ENCODE measurements around the gene IFT22. TPM values are rescaled to one million over a fixed set of nuclear protein-coding genes. Genes with fewer than 3 reads are reported as not detected.

IFT22 gene
- total RNA-seq, 2 experiments from 2014 or later = 2.7 to 3.3 TPM

- Mint-ChIP-seq H3K4me3 (no peak overlapping the region), H3K36me3 (ENCODE audit: low read depth) (no peaks in the 10 kb centered on the region), H3K27me3 (peaks cover 3% of the 10 kb centered on the region), H3K9me3 (no peaks in the 10 kb centered on the region), H3K27ac (no peak overlapping the region), H3K4me1 (ENCODE audit: low read depth) (no peaks in the 10 kb centered on the region)
- intact Hi-C loops (cut with DNase I, micrococcal nuclease) = no loop called here
- no peaks in the 10 kb centered on the region for H3K9me3 ChIP-seq (ENCODE audit: control insufficient read depth in 1 of 2, insufficient read depth in 1 of 2, low read length in 2 of 2)
- H3K27ac ChIP-seq (ENCODE audit: low read depth in 1 of 2, low read length in 2 of 2) = no peak overlapping the region
- no peaks in the 10 kb centered on the region for H3K4me1 ChIP-seq (ENCODE audit: insufficient read depth, low read length)
- no peak for TF ChIP-seq CTCF (IDR thresholded peaks at IDR 0.05)
- no peaks in the 10 kb centered on the region for H3K36me3 ChIP-seq (ENCODE audit: insufficient read depth, low read length)
- H3K4me3 ChIP-seq (ENCODE audit: low read length) = no peak overlapping the region
- ChIA-PET CTCF (no interaction called here), POLR2A (no interaction called here)
- peaks cover 0 to 2% of the 10 kb centered on the region in 2 experiments for H3K27me3 ChIP-seq (ENCODE audit: control insufficient read depth in 1 of 2, insufficient read depth in 2 of 2, low read length in 2 of 2)
- DNase-seq = no peak
- no peak for ATAC-seq (ENCODE audit: poor library complexity)
These were observed 21.3 kb upstream of the IFT22 start for GRCh38 chr7:101342892-101343291.

- Histone ChIP-seq H3K36me3 (ENCODE audit: insufficient read depth, low read length) (no peaks in the 10 kb centered on the region), H3K9me3 (ENCODE audit: control insufficient read depth in 1 of 2, insufficient read depth in 1 of 2, low read length in 2 of 2) (no peaks in the 10 kb centered on the region), H3K27me3 (ENCODE audit: control insufficient read depth in 1 of 2, insufficient read depth in 2 of 2, low read length in 2 of 2) (peaks cover 0 to 2% of the 10 kb centered on the region in 2 experiments), H3K4me1 (ENCODE audit: insufficient read depth, low read length) (no peaks in the 10 kb centered on the region), H3K4me3 (ENCODE audit: low read length) (no peak overlapping the region), H3K27ac (ENCODE audit: low read depth in 1 of 2, low read length in 2 of 2) (no peak overlapping the region)
- intact Hi-C loops (cut with DNase I, micrococcal nuclease) = no loop called here
- Mint-ChIP-seq H3K9me3 (no peaks in the 10 kb centered on the region), H3K27me3 (peaks cover 3% of the 10 kb centered on the region), H3K27ac (no peak overlapping the region), H3K4me1 (ENCODE audit: low read depth) (no peaks in the 10 kb centered on the region), H3K4me3 (no peak overlapping the region), H3K36me3 (ENCODE audit: low read depth) (no peaks in the 10 kb centered on the region)
- no peak for TF ChIP-seq CTCF (IDR thresholded peaks at IDR 0.05)
- ChIA-PET CTCF (interaction anchor here (1.1 kb wide), 1 partner anchor 24 kb away, joined by 3 read pairs; no protein-coding TSS in a partner anchor), POLR2A (no interaction called here)
- ATAC-seq (ENCODE audit: poor library complexity) = no peak
- no peak for DNase-seq
These were observed 18.8 kb upstream of the IFT22 start for GRCh38 chr7:101340379-101340778.

- H3K4me1 ChIP-seq (ENCODE audit: insufficient read depth, low read length) = no peaks in the 10 kb centered on the region
- no peaks in the 10 kb centered on the region for H3K36me3 ChIP-seq (ENCODE audit: insufficient read depth, low read length)
- no peaks in the 10 kb centered on the region for H3K36me3 Mint-ChIP-seq (ENCODE audit: low read depth)
- DNase-seq (no peak), ATAC-seq (ENCODE audit: poor library complexity) (no peak)
- no peak overlapping the region for H3K4me3 ChIP-seq (ENCODE audit: low read length)
- H3K9me3 ChIP-seq (ENCODE audit: control insufficient read depth in 1 of 2, insufficient read depth in 1 of 2, low read length in 2 of 2) = no peaks in the 10 kb centered on the region
- no peak for TF ChIP-seq CTCF (IDR thresholded peaks at IDR 0.05)
- intact Hi-C loops (cut with DNase I, micrococcal nuclease) = no loop called here
- no peaks in the 10 kb centered on the region for H3K4me1 Mint-ChIP-seq (ENCODE audit: low read depth)
- H3K27ac ChIP-seq (ENCODE audit: low read depth in 1 of 2, low read length in 2 of 2) = no peak overlapping the region
- POLR2A ChIA-PET = no interaction called here
- CTCF ChIA-PET = no interaction called here
- no peaks in the 10 kb centered on the region for H3K27me3 ChIP-seq (ENCODE audit: control insufficient read depth in 1 of 2, insufficient read depth in 2 of 2, low read length in 2 of 2)
- H3K27ac Mint-ChIP-seq = no peak overlapping the region
- no peaks in the 10 kb centered on the region for H3K9me3 Mint-ChIP-seq
- H3K4me3 Mint-ChIP-seq = no peak overlapping the region
- peaks cover 5% of the 10 kb centered on the region for H3K27me3 Mint-ChIP-seq
These were observed 12.3 kb upstream of the IFT22 start for GRCh38 chr7:101333912-101334311.

Measured in CD4-positive, alpha-beta T cell (primary cell).